ENCODE measurements around the gene CD247.
A peak's percentile ranks its signal among the peaks of the same experiment; 100 is the strongest.

CD247 gene

DNA sequence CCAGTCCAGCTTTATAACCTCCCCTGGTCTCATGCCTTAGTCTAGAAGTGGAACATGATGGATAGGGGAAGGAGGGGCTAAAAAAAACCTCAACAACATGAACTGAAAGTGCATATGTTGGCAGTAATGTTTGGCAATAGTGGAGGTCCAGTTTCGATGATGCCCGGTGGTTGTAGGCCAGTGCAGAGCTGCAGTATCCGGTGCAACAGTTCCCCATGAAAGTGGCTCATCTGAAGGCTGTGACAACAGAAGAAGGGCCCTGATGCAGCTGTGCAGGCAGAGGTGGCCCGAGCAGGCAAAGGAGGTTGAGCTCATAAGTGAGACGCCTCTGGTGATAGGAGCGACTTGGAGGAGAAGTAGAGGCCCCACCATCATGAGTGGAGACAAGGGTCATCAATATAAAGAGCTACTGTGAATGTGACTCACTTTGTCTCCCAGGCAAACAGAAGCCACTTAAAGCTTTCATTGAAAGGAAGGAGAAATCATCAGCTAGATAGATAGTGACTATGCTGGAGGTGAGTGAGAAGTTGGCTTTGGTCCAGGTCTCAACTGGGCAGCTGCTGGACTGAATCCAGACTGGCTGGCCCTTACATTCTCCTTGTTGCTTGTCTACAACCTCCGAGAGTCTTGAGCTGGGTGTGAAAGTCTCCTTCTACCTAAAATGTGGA is 45.4 kb upstream of the CD247 start:
- TF ChIP-seq ZBTB21 (tag by site-specific recombination; IDR thresholded peaks at IDR 0.05), result no peak
- TF ChIP-seq ZNF311 (tag by site-specific recombination; IDR thresholded peaks at IDR 0.05; ENCODE audit: borderline replicate concordance), result no peak
- TF ChIP-seq ZSCAN23 (tag by site-specific recombination; IDR thresholded peaks at IDR 0.05), result no peak
- TF ChIP-seq ZNF571 (tag by site-specific recombination; IDR thresholded peaks at IDR 0.05), result no peak
- no peak for TF ChIP-seq INSM2 (tag by site-specific recombination; IDR thresholded peaks at IDR 0.05)
- TF ChIP-seq OSR2 (tag by site-specific recombination; IDR thresholded peaks at IDR 0.05), result peak; percentile 53; the same call in 1 of the 2 replicates
- TF ChIP-seq, protein P1, sequence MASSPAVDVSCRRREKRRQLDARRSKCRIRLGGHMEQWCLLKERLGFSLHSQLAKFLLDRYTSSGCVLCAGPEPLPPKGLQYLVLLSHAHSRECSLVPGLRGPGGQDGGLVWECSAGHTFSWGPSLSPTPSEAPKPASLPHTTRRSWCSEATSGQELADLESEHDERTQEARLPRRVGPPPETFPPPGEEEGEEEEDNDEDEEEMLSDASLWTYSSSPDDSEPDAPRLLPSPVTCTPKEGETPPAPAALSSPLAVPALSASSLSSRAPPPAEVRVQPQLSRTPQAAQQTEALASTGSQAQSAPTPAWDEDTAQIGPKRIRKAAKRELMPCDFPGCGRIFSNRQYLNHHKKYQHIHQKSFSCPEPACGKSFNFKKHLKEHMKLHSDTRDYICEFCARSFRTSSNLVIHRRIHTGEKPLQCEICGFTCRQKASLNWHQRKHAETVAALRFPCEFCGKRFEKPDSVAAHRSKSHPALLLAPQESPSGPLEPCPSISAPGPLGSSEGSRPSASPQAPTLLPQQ (tag by site-specific recombination; IDR thresholded peaks at IDR 0.05), result 0 out of 2 replicates have a peak, but pooled peaks have one; percentile 56
- TF ChIP-seq ZNF521 (tag by site-specific recombination; IDR thresholded peaks at IDR 0.05), result no peak
- TF ChIP-seq SP2 (tag by site-specific recombination; IDR thresholded peaks at IDR 0.05), result no peak
- TF ChIP-seq, protein P2, sequence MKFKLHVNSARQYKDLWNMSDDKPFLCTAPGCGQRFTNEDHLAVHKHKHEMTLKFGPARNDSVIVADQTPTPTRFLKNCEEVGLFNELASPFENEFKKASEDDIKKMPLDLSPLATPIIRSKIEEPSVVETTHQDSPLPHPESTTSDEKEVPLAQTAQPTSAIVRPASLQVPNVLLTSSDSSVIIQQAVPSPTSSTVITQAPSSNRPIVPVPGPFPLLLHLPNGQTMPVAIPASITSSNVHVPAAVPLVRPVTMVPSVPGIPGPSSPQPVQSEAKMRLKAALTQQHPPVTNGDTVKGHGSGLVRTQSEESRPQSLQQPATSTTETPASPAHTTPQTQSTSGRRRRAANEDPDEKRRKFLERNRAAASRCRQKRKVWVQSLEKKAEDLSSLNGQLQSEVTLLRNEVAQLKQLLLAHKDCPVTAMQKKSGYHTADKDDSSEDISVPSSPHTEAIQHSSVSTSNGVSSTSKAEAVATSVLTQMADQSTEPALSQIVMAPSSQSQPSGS (tag by site-specific recombination; IDR thresholded peaks at IDR 0.05; ENCODE audit: low read depth), result no peak
- no peak for TF ChIP-seq ZNF354C (tag by site-specific recombination; IDR thresholded peaks at IDR 0.05; ENCODE audit: borderline replicate concordance, low read depth)
- TF ChIP-seq ZNF660 (tag by site-specific recombination; IDR thresholded peaks at IDR 0.05), result peak; percentile 75; the same call in 1 of the 2 replicates
- TF ChIP-seq ZFP69B (tag by site-specific recombination; IDR thresholded peaks at IDR 0.05), result peak; percentile 45; the same call in 1 of the 2 replicates
- TF ChIP-seq, protein P3, sequence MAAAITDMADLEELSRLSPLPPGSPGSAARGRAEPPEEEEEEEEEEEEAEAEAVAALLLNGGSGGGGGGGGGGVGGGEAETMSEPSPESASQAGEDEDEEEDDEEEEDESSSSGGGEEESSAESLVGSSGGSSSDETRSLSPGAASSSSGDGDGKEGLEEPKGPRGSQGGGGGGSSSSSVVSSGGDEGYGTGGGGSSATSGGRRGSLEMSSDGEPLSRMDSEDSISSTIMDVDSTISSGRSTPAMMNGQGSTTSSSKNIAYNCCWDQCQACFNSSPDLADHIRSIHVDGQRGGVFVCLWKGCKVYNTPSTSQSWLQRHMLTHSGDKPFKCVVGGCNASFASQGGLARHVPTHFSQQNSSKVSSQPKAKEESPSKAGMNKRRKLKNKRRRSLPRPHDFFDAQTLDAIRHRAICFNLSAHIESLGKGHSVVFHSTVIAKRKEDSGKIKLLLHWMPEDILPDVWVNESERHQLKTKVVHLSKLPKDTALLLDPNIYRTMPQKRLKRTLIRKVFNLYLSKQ (tag by site-specific recombination; IDR thresholded peaks at IDR 0.05; ENCODE audit: borderline replicate concordance), result no peak
- no peak for TF ChIP-seq ZNF214 (tag by site-specific recombination; IDR thresholded peaks at IDR 0.05; ENCODE audit: borderline replicate concordance)
- TF ChIP-seq, protein P4, sequence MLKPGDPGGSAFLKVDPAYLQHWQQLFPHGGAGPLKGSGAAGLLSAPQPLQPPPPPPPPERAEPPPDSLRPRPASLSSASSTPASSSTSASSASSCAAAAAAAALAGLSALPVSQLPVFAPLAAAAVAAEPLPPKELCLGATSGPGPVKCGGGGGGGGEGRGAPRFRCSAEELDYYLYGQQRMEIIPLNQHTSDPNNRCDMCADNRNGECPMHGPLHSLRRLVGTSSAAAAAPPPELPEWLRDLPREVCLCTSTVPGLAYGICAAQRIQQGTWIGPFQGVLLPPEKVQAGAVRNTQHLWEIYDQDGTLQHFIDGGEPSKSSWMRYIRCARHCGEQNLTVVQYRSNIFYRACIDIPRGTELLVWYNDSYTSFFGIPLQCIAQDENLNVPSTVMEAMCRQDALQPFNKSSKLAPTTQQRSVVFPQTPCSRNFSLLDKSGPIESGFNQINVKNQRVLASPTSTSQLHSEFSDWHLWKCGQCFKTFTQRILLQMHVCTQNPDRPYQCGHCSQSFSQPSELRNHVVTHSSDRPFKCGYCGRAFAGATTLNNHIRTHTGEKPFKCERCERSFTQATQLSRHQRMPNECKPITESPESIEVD (tag by site-specific recombination; IDR thresholded peaks at IDR 0.05), result no peak
- no peak for TF ChIP-seq ZNF239 (tag by site-specific recombination; IDR thresholded peaks at IDR 0.05)
- H3K27ac ChIP-seq (ENCODE audit: extremely low read depth, low read depth, low read length), result no peak overlapping the region
- ChIA-PET POLR2A (interaction anchor here (3.0 kb wide), 1 partner anchor 10 kb away, joined by 24 read pairs; the partner anchor contains the start of gene CREG1), CTCF (interaction anchor here (1.1 to 5.0 kb wide), 6 partner anchors 7 to 518 kb away, joined by 3 to 24 read pairs (median 6); no protein-coding TSS in a partner anchor)
- H3K9me3 ChIP-seq (ENCODE audit: control insufficient read depth, insufficient read depth, low read depth, low read length), result no peaks in the 10 kb centered on the region
- peaks cover 8% of the 10 kb centered on the region; the same call in 1 of the 2 replicates for H3K4me1 ChIP-seq (ENCODE audit: control insufficient read depth, insufficient read depth, low read length)
- no peaks in the 10 kb centered on the region for H3K36me3 ChIP-seq (ENCODE audit: control insufficient read depth in 2 of 2, insufficient read depth in 1 of 2, low read length in 2 of 2)
- no peak overlapping the region for H3K4me3 ChIP-seq (ENCODE audit: low read depth, low read length)
